CD4-positive, alpha-beta T cell treated with Interleukin-2 at 100 ng/mL for 4 hours (primary cell): Measurements from ENCODE around the gene TRIM8.
A peak's percentile ranks its signal among the peaks of the same experiment; 100 is the strongest.
"Not testable (repeated sequence)": the region's sequence is repeated elsewhere in the genome, so short reads cannot be mapped to it uniquely, and the experiment has no call there.

Source experiments
- DNase-seq: peaks from one replicate; pipeline ENCODE4 v3.0.0-alpha.2; 2020; ENCODE audit warnings: low spot score

Gene TRIM8

DNA sequence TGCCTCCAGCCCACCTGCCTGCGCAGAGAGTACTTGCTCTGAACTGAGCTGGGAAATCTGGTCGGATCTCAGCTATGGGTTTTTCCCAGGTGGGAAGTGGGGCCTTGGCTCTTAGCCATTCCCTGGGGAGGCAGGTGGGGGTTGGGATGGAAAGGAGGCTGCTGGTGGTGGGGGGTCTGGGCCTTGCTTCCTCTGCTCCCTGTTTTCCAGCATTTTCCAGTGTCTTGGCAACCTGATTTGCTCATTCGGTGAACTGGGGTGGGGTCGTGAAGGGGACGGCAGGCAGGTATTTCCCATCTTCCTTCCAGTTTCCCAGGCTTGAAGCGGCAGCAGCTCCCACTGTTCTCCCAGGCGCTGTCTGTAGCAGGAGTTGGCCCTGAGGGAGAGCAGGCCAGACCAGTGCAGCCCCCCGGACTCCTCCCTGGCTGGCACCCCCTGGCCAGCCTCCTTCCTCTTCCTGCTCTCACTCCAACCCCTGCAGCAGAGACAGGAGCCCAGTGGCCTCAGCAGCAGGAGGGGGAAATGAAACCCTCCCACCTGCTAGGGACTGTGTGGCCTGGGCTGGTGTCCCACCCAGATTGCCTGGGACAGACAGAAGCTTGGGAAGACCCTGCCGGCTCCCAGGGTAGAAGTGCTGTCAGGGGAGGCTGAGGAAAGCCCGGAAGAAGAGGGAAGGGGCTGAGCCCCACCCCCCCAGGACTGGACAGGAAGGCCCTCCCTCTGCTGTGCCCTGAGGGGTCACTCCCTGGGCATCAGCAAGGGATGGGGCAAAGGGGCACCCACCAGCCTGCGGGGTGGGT, 6.6 kb downstream of the TRIM8 start:
- no peak for DNase-seq

DNA sequence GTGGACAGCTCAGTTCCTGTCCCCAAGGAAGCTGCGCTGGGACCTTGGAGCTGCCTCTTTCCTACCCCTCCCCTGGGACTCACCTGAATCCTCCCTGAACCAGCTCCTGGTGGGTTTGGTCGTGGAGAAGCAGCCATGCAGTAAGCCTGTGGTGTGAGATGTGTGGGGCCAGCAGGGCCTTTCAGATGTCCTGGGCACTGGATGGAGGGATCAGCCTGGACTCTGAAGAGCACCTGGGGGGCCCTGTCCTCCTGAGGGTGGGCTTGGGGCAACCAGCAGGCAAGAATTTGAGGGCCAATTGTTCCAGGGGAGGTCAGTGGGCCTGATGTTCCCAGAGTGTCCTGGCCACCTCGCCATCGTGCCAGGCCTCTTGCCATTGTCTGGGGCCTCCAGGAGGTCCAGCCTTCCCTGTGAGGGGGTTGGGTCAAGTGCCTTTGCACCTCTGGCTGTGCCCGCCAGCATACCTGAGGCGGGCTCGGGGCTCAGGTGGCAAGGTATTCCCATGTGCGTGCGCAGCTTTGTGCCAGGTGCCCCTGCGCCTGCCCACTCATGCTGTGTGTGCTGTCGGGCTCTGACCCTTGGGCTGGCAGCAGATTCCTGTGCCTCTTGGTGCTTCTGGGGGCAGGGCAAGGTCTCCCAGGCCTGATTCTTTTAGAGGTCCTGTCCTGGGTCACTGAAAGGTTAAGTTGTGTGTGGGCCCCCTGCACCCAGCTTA, 7.3 kb downstream of the TRIM8 start:
- no peak for DNase-seq

DNA sequence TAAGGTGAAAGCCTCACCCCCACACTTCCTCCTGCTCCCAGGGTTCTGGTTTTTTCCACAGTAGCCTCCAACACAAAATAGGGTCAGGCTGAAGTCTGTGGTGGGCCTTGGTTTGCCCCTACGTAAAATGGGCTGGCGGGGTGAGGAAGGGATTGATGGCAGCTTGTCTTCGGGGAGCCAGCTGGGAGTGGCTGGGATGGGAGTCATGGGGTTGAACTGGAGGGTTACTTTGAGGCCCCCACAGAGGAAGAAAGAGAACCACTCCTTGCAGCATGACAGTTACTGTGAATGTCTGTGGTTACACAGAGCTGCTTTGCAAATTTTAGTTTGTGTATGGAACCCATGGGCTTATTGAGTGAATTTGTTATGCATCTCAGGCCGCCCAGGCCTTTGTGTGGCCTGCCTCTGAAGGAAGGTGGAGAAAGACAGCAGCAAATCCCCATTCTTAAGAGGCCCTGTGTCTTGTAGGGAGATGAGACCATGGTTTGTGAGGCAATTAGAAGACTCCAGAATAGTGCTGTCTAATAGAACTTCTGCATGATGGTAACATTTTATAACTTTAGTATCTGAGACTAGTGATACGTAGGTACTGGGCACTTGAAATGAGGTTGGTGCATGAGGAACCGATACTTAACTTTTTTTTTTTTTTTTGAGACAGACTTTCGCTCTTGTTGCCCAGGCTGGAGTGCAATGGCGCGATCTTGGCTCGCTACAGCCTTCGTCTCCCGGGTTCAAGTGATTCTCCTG, 8.1 kb downstream of the TRIM8 start:
- no peak for DNase-seq

DNA sequence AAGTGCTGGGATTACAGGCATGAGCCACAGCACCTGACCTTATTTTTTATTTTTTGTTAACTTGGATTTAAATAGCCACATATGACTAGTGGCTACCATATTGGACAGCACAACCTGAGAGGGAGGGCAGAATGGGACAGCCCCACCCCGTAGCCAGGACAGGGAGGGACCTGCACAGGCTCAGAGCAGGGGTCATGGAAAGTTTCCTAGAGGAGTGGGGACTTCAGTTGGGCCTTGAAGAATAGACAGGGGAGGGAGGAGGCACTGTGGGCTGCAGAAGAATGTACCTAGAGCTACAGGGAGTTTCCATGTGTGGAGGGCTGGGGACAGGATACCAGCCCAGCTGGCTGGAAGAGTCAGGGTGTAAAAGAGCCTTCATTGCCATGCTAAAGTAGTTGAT, 8.8 kb downstream of the TRIM8 start:
- DNase-seq, result no peak

DNA sequence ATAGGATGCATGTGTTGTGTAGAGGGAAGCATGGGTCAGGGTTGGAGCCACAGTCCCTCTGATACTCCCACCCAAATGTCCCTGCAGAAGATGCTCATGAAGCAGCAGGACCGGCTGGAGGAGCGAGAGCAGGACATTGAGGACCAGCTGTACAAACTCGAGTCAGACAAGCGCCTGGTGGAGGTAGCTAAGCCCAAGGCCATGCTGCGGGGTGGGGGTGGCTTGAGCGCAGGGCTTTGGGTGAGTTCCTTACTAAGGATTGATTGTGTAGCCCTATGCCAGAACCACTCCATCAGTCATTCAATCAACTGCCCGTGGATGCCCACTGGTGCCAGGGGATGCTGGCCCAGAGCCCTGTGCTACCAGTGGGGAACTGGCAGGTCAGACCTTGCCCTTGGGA, 10.3 kb downstream of the TRIM8 start:
- no peak for DNase-seq

DNA sequence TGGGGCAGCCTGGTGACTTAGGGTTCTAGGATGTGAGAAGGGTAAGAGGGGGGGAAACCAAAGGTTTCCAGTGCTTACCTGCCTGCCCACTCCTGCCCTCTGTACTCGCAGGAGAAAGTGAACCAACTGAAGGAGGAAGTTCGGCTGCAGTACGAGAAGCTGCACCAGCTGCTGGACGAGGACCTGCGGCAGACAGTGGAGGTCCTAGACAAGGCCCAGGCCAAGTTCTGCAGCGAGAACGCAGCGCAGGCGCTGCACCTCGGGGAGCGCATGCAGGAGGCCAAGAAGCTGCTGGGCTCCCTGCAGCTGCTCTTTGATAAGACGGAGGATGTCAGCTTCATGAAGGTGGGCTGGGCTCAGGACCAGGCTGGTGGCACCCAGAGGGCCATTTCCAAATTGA, 10.7 kb downstream of the TRIM8 start:
- DNase-seq, result no peak

DNA sequence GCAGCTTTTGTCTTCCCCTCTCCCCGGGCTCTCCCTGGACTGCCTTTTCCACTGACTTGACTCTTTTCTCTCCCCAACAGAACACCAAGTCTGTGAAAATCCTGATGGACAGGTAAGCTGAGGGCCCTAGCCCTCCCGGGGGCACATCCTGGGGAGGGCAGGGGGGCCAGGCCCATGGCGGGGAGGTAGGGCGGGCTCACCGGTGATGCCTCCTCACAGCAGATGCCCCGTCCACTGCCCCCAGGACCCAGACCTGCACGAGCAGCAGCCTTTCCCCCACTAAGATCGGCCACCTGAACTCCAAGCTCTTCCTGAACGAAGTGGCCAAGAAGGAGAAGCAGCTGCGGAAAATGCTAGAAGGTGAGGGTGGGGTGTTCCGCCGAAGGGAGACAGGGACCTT, 11.7 kb downstream of the TRIM8 start:
- DNase-seq, result no peak

DNA sequence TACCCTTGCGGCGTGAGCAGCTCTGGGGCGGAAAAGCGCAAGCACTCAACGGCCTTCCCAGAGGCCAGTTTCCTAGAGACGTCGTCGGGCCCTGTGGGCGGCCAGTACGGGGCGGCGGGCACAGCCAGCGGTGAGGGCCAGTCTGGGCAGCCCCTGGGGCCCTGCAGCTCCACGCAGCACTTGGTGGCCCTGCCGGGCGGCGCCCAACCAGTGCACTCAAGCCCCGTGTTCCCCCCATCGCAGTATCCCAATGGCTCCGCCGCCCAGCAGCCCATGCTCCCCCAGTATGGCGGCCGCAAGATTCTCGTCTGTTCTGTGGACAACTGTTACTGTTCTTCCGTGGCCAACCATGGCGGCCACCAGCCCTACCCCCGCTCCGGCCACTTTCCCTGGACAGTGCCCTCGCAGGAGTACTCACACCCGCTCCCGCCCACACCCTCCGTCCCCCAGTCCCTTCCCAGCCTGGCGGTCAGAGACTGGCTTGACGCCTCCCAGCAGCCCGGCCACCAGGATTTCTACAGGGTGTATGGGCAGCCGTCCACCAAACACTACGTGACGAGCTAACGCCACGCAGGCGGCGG, 12.6 kb downstream of the TRIM8 start:
- DNase-seq, result no peak

DNA sequence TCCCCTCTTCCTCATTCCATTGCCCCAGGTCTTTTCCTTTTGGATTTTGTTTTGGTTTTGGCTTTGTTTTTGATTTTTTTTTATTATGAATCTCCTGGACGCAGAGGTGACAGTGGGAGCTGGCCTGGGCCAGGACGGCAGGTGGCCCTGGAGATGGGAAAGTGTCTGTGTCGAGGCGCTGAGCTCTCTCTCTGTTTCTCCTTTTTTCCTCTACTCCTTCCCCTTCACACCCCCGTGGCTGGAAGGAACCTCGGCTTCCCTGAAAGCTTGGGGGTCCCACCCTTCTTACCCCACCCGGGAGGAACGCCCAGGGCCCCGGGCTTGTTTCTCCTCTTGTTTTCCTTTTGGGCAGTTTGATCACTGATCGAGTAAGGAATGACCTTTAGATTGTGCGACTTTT, 13.2 kb downstream of the TRIM8 start:
- no peak for DNase-seq

DNA sequence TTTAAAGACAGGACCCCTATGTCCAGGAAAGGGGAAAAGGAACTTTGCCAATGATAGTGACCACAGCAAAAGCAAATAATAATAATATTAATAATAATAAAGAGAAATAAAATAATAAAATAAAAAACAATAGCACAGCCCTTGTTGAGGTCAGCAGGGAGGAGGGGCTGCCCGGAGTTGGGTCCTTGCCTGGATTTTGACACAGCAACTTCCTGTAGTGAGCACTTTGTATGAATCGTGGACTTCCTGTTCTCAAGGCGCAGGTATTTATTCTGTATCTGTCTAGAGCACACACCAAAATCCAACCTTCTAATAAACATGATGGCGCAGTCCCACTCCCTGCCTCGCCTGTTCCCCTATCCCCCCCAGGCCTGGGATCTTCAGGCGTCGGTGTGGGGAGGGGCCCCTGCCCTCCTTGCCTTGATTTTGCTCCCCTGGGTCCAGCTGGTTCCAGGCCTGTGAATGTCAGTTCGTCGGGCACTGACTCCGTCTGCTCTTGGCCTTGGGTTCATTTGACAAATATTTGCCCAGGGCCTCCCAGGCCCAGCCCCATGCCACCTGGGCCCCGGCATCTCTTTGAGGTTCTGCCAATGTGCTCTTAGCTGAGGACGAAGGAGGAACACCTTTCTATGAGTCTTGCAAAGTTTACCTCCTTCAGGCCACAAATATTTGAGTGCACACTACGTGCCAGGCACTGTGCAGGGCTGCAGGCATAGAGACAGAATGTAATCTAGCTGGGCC, 13.9 kb downstream of the TRIM8 start:
- no peak for DNase-seq

DNA sequence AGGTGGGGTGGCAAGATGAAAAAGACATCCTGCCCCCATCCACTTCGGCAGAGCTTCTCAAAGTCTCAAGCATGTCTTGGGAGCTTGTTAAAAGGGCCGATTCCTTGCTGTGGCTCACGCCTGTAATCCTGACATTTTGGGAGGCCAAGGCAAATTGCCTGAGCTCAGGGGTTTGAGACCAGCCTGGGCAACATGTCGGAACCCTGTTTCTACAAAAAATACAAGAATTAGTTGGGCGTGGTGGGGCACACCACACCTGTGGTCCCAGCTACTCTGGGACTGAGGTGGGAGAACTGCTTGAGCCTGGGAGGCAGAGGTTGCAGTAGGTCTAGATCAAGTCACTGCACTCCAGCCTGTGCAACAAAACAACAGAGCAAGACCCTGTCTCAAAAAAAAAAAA, 14.5 kb downstream of the TRIM8 start:
- DNase-seq, result no peak

DNA sequence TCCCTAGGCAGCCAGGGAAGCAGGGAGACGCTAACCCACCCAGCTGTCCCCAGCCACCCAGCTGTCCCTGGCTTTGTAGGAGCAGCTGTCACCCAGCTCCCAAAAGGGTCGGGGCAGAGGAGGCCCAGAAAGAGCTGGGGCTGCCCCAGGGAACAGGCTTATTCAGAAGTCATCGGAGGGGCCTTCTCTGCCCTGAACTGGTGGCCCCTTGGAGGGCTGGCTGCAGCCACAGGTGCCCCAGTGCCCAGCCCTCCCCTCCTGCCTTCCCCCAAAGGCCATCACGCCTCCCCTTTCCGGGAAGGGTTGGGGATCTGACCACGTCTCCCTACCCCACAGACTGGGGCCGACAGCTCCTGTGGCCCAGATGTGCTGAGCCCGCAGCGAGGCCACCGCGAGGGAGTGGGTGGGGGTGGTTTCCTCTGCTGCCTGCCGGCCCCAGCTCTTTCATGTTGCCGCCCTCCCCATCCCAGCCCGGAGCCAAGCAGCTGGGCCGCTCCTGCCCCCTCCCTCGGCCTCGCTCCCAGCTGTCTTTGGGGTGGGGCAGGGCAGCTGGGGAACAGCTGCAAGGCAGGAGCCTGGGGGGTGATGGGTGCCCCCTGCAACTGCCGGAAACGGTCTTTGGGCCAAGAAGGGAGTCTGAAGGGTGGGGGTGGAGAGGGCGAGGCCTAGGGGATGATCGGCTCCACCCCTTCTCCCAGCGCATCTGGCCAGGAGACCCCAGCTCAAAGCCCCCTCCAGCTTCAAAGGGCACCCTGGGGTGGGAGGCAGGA, 16.8 kb downstream of the TRIM8 start:
- peak; percentile 51 for DNase-seq

DNA sequence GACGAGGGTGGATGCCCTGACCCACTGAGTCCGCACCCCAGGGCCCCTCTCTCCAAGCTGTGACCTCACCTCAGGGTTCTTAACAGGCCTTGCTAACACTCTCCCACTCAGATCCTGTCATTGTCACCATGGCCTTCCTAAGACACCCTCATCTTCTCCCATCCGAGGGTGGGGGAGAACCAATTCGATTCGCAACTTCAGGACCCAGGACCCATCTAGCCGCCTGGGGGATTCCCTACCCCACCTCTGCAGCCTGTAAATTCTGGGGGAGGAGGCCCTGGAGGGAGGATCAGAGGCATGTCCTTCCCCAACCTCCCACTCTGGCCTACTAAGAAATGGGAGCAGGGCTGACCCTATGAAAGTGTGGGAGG, 17.4 kb downstream of the TRIM8 start:
- DNase-seq, result no peak

DNA sequence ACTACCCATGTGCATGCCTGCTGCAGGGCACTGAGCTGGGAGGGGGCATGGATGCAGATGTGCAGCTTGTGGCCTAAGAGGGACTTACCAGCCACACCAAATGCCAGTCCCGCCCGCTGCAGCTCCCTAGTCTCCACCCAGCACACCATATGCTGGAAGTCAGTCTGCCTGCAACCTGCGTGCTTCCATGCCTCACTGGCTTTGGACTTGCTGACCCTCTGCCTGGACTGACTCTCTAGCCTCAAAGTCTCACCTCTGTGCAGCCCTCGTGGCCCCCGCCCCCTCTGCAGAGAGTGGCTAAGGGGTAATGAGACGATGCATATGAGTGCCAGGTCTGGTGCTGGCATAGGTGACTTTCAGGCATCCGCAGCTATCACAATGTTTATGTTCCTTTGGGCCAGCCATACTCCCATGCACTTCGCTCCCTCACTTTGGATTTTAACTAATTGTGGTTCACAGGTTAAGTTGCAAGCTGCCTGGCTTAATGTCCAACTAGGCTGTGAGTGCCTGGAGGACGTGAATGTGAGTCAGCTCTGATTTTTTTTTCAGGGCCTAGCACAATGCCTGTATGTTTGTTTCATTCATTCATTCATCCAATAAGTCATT, 21.7 kb downstream of the TRIM8 start:
- DNase-seq, result no peak

DNA sequence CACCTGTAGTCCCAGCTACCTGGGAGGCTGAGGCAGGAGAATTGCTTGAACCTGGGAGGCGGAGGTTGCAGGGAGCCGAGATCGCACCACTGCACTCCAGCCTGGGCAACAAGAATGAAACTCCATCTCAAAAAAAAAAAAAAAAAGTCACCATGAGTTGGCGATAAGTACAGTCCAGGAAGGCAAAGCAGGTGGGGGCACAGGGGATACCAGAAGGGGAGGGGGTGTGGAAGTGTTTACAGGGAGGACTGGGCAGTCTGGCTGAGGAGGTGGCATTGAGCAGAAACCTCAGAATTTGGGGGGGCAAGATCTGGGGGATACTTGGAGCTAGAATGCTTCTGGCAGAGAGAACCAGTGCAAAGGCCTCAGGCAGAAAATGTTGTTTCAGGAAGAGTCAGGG, 23.1 kb downstream of the TRIM8 start:
- not testable (repeated sequence) for DNase-seq

DNA sequence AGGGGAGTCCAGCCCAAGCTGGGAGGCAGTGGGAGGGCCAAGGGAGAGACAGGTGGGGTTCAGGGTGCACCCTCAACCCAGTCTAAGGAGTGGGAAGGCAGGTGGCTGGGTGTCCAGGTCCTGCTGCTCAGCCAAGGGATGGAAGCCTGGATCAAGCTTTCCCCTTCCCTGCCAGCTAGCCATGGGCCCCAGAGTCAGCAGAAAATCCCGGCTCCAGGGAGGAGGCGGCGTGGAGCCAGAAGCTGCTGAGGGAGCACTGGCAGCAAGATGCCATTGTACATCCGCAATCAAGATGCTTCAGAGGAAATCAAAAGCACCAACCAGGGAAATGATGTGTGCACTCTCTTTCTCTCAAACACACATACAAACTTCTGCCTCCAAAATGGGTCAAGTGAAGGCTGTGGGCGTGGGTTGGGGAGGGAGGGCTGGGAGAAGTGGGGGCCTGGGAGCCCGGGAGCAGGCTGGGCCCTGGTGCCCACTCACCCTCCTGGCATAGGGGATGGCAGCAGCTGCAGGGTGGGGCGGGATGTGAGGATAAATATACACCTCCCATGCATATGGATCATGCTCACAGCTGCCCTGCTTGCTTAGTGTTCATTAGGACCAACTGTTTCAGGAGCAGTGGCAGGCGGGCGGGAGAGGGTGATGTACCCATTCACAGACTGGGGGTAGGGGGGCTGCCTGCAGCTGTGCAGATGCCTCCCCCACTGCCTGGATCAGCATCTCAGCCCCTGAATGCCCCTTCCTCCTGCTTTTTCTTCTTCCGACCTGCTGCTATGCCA, 24.2 kb downstream of the TRIM8 start:
- no peak for DNase-seq

DNA sequence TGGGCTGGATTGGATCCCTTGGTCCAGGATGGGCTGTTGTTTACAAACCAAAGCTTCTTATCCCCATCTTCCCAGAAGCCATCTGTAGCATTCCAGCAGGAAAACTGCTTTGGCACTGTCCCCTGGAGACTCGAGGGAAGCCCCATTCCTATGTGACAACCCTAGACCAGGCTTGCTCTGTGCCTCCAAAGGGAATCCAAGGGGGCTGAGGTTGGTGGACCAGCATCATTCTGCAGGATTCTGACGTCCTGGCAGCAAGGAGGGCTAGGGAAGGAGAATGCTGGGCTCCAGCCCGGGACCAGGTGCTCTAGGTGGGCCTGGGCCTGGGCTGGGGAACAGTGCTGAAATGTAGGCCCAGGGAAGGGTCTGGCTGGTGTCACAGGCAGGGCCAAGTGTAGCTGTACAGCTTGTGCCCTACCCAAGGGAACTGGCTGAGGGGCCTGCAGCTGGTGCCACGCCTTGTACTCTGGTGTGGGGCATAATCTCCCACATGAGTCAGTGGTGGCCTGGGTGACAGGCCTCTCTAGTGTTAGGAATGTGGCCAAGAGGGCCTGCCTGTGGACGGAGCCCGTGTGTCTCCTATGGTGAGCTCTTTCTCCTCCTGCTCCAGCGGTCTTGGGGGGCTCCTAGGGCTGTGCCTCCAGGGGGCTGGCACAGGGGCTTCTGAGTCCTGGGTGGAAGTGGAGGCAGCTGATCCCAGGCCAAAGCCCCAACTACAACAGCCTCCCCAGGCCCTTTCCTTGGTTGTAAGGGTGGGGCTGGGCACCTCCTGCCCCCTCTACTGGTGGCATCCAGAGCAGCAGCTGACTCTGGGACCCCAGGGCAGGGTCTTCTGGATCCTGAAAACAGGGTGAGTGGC, 25.2 kb downstream of the TRIM8 start:
- no peak for DNase-seq

DNA sequence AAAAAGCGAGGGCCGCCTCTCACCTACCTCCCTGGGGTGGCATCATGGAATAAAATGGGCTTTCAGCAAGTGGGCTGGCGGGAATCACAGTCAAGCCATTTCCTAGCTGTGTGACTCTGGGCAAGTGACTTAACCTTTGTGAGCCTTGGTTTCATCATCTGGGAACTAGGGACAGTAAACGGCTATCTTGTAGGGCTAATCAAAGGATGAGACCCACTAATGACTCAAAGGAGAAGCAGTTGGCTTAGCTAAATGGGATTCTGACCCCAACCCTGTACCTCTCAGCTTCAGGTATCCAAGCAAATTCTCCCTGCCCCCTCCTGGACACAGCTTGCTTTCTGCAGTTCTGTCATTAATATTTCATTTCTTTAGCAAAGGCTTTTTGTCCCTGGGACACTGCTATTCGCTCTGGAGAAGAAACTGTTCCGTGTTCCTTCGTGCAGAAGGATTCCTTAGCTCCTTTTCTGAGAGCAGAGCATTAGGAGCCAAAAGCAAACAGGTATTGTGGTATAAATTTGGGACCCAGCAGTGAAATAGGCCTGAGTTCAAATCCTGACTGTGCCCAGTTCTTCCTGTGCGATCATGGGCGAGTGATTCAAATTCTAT, 25.9 kb downstream of the TRIM8 start:
- DNase-seq, result no peak
